GM21576 (cell line): ENCODE data around the gene GNPDA1.
A peak's percentile ranks its signal among the peaks of the same experiment; 100 is the strongest.

Experiments
- ATAC-seq: cut with Tn5 transposase; IDR thresholded peaks from one replicate; pipeline ENCODE4 v1.9.1; 2021; ENCODE audit warnings: mild to moderate bottlenecking, moderate library complexity; ENCODE audit not compliant: unreplicated experiment

GNPDA1 gene

DNA sequence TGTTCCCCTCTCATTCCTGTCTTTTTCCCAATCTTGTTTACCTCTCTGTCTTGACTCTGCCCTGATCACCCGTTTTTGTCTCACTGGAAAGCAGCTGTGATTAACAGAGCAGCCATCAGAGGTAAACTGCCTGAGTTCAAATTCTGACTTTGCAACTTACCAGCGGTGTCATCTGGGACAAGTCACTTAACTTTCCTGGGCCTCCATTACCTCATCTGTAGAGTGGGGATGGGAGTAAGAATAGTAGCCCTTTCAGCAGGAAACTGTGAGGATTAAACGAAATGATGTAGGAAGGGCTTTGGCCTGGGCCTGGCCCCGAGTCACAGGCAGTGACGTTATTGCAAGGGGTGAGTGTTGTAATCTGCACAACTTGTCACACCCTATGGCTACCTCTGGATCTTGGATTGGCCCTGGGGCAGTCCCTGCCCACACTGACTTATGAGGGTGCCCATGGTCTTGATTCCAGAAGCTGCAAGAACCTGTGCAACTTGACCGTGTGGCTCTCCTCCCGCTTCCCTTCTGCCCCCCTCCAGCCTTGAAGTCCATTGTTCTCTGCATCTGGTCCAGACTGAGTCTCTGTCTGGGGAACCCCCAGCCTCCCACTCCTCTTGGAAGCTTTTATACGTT, 54.2 kb downstream of the GNPDA1 start:
- no peak for ATAC-seq

DNA sequence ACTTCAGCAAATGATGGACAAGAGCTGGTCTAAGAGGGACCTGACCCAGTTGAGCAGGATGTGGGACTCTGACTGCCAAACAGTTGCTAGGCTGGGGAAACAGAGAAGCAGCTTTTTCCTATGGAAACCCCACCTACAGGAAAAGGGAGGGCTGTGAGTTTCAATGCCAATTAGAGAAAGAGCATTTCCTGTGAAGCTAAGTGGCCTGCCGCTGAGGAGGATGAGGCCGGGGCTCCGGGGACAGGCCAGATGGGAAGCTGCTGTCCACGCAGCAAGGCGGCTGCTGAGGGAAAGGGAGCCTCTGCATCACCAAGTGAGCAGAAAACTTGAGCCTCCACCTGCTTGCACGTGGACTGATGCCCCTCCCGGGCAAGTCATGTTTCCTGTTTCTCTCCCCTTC, 54.7 kb downstream of the GNPDA1 start, which contains the start of gene PCDH12:
TSS of gene PCDH12 (minus strand) at position 90 of the 400 bp plus-strand sequence. CDS start 351 bp downstream, outside the sequence.
- no peak for ATAC-seq

- ATAC-seq: no peak
Measured at GRCh38 chr5:141957367-141957996, 55.3 kb downstream of the GNPDA1 start.

DNA sequence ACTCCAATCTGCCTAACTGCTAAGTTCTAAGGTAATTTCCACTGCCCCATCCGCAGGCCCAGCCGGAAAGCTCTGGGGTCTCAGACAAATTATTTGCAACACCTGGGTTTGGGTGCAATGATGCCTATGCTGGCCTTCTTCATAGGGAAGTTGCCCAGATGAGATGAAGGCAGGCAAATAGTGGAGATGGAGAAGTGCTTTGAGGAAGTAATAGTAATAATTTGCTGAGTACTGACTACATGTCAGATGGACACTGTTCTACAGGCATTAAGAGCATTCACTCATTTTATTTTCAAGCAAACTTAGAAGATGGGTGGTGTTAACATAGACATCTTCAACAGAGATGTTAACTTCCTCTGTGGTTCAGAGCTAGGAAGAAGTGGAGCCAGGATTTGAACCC, 58.6 kb downstream of the GNPDA1 start:
- ATAC-seq: no peak

GRCh38 chr5:141952020-141952419, 60.8 kb downstream of the GNPDA1 start:
- no peak for ATAC-seq

- peak; percentile 65 for ATAC-seq
Measured at GRCh38 chr5:141951332-141951781, 61.5 kb downstream of the GNPDA1 start.
